ENCODE results near the gene REEP6.
"Not testable (repeated sequence)": the region's sequence is repeated elsewhere in the genome, so short reads cannot be mapped to it uniquely, and the experiment has no call there.

REEP6 gene

DNA sequence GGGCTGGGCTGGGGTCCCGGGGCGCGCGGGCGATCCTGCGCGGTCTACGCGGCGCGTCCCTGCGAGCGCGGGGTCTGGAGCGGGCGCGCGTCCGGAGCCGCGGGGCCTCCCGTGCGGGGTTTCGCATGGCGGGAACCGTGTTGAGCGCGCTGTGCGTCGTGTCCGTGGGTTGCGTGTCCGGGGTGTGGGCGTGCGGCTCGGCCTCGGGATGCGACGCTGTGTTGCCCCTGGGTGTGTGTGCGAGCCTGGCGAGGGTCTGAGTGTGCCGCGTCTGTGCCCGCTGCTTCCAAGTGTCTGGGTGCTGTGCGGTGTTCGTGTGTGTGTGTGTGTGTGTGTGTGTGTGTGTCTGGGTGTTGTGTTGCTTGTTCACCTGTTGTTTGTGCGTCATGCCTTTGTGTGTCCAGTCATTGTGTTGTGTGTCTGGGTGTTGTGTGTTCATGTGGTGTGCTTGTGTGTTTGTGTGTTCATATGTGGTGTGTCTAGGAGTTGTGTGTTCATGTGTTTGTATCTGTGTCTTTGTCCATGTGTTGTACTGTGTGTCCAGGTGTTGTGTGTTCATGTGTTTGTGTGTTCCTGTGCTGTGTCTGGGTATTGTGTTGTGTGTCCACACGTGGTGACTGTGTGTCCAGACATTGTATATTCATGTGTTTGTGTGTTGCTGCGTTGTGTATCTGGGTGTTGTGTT, 33.4 kb downstream of the REEP6 start:
- DNase-seq (ENCODE audit: low spot score) = no peak

DNA sequence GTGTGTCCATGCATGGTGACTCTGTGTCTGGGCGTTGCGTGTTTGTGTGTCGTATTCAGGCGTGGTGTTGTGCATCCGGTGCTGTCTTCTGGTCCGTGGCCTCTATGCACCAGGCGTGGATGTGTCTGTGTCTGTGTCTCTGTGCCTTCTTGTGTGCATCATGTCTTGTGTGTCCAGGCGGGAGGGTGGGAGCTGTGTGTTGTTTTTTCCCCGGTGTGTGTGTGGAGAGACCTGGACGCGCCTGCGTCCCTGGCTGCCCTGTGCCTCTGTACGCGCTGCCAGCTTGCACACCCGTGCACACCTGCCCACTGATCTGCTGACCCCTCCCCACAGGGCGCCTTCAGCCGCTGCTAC, 34.0 kb downstream of the REEP6 start:
- DNase-seq (ENCODE audit: low spot score) = no peak

DNA sequence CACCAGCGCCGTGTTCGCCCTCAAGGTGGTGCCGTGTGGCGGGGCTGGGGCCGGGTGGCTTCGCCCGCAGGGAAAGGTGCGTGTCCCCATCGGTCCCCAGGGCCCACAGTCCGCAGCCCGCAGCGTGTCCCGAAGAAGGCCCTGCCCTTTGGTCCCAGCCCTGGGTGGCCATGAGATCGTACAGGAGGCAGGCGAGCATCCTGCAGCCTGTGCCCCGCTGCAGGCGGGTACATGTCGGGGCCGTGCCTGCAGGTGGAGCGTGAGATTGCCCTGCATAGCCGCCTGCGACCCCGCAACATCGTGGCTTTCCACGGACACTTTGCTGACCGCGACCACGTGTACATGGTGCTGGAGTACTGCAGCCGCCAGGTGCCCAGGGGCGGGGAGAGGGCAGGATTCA, 34.4 kb downstream of the REEP6 start:
- DNase-seq (ENCODE audit: low spot score) = no peak

DNA sequence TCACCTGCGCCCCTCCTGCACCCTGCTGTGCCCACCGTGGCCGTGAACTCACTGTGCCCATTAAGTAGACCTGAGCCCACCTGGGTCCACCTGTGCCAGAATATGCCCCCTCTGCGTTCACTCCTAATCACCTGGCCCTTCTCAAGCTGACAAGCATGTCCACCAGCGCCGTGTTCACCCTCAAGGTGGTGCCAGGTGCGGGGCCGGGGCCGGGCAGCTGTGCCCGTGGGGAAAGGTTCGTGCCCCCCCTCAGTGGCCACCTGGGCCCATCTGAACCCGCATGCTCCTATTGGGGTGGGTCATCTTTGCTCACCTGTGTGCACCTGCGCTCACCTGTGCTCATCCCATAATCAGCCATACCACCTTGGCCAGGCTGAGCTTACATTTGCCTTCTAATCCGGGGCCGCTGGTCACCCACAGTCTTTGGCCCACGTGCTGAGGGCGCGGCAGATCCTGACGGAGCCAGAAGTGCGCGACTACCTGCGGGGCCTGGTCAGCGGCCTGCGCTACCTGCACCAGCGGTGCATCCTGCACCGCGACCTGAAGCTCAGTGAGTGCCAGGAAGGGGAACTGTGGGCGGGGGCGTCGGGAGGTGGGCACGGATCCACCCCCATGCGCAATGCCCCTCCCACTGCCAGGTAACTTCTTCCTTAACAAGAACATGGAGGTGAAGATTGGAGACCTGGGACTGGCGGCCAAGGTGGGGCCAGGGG, 35.2 kb downstream of the REEP6 start:
- no peak for DNase-seq (ENCODE audit: low spot score)

DNA sequence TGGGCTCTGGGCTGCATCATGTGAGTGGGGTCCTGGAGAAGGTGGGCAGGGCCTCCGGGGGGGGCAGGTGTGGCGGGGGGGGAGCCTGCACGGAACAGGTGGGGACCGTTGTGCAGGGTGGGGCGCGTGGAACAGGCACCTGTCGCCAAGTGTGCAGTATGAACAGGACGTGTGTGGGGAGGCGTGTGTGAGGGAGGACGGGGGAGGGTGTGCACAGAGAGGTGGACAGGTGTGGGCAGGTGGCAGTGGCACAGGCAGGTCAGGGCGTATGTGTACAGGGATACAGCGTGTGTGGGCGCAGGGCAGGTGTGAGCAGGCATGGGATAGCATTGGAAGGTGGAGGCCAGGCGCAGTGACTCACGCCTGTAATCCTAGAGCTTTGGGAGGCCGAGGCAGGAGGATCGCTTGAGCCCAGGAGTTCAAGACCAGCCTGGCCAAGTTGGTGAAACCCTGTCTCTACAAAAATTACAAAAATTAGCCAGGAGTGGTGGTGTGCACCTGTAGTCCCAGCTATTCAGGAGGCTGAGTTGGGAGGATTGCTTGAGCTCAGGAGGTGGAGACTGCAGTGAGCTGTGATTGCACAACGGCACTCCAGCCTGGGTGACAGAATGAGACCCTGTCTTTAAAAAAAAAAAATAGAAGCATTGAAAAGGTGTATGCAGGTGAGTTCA, 36.1 kb downstream of the REEP6 start:
- no peak for DNase-seq (ENCODE audit: low spot score)

DNA sequence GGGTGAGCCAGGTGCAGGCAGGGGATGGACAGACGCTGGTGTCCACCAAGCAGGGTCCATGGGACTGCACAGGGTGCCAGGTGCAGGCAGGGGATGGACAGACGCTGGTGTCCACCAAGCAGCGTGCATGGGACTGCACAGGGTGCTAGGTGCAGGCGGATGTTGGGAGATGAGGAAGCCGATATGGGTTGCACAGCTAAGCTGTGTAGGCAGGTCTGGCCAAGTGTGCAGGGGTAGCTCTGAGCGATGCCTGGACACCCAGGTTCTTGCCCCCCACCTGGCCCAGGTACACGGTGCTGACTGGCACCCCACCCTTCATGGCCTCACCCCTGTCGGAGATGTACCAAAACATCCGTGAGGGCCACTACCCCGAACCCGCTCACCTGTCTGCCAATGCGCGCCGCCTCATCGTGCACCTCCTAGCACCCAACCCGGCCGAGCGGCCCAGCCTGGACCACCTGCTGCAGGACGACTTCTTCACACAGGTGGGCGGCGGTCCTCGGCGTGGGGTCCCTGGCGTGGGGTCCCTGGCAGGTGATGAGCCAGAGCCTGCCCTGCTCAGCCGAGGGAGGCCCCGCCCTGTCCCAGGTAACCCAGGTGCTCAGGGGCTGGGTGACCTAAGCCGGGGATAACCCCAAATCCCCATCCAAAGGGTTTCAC, 36.8 kb downstream of the REEP6 start:
- no peak for DNase-seq (ENCODE audit: low spot score)

DNA sequence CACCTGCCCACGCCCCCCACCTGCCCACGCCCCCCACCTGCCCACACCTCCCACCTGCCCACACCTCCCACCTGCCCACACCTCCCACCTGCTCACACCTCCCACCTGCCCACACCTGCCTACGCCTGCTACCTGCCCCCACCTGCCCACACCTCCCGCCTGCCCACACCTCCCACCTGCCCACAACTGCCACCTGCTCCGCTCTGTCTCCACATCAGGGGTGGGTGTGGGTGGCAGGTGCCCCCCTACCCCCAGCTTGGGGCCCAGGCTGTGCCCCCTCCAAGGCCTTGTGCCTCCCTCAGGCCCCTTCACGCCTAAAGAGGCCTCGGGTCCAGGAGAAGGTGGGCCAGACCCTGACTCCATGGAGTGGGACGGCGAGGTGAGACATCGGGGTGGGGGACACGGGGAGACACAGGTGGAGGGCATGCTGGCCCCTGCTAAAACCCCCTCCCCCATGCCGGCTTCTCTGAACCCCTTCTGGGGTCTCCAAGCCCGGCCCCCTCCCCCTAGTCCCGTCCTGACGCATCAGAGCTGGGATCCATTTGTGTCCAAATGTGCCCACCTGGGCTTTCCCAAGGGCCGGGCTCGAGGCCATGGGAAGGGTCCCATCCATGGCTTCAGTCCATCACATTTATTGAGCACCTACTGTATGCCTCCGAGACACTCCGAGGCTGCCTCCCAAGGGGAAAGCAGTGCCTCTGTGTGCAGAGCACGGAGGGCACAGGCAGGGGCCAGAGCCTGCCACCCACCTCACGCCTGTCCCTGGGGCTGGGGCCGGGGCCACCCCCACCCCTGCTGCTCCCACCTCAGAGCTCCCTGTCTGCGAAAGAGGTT, 37.8 kb downstream of the REEP6 start:
- no peak for DNase-seq (ENCODE audit: low spot score)

DNA sequence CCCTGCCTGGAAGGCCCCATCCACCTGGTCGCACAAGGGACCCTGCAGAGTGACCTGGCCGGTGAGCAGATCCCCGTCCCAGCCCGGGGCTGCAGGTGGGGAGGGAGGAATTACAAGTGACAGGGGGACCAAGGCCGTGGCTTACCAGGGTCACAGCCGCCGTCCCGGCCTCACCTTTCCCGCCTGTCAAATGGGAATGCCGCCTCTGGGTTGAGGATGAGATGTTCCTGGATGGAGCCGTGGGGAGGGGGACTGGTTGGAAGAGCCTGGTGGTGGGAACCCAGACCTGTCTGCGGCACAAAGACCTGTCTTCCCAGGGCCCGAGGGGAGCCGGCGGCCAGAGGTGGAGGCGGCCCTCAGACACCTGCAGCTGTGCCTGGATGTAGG, 38.4 kb downstream of the REEP6 start:
- no peak for DNase-seq (ENCODE audit: low spot score)

DNA sequence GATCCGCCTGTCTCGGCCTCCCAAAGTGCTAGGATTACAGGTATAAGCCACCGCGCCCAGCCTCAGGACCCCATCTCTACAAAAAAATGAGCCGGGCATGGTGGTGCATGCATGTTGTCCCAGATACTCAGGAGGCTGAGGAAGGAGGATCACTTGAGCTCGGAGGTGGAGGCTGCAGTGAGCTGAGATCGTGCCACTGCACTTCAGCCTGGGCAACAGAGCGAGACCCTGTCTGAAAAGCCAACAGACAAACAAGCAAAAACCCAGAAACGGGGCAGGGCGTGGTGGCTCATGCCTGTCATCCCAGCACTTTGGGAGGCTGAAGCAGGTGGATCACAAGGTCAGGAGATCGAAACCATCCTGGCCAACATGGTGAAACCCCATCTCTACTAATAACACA, 39.9 kb downstream of the REEP6 start:
- DNase-seq (ENCODE audit: low spot score) = not testable (repeated sequence)

DNA sequence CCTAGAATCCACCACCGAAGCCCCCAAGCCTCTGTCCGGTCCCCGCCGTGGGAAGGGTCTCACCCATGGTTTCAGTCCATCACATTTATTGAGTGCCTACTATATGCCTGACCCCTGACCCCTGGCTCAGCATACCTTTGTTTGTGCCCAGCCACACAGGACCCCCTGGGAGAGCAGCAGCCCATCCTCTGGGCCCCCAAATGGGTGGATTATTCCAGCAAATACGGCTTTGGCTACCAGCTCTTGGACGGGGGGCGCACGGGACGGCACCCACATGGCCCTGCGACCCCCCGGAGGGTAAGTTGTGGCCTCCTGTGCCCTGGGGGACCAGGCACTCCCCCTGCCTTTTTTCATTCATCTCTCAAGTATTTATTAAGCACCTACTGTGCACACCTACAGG, 40.6 kb downstream of the REEP6 start:
- DNase-seq (ENCODE audit: low spot score) = no peak

DNA sequence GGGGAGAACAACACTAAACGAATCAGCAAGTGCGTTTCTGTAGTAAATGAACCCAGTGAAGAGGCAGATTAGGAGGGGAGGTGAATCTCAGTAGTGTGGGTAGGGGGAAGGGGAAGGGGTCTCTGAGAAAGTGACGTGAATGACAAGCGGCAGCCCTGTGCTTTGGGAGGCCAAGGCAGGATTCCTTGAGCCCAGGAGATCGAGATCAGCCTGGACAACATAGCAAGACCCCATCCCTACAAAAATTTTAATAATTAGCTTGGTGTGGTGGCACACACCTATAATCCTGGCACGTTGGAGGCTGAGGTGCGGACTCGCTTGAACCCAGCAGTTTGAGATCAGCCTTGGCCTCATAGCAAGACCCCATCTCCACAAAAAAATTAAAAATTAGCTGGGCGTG, 41.0 kb downstream of the REEP6 start:
- no peak for DNase-seq (ENCODE audit: low spot score)

DNA sequence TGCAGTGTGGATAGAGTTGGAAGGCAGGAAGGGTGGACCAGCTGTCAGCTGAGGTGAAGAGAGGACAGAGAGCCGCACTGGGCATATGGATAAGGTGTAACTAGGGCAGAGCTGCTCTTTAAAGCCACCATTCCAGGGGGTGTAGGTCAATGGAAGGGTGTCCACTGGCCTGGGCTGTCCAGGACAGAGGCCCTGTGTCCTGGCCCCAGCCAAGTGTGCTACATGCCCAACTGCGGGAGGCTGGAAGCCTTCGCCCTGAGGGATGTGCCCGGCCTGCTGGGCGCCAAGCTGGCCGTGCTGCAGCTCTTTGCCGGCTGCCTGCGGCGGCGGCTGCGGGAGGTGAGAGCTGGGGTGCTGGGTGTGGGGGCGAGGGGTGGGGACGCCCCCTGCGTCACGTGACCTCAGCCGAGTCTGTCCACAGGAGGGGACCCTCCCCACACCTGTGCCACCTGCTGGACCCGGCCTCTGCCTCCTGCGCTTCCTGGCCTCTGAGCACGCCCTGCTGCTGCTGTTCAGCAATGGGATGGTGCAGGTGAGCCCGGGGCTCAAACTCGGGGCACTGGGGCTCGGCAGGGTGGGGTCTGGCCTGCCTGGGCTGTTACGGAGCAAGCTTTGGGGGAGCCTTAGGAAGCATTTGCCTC, 42.6 kb downstream of the REEP6 start:
- DNase-seq (ENCODE audit: low spot score) = no peak

DNA sequence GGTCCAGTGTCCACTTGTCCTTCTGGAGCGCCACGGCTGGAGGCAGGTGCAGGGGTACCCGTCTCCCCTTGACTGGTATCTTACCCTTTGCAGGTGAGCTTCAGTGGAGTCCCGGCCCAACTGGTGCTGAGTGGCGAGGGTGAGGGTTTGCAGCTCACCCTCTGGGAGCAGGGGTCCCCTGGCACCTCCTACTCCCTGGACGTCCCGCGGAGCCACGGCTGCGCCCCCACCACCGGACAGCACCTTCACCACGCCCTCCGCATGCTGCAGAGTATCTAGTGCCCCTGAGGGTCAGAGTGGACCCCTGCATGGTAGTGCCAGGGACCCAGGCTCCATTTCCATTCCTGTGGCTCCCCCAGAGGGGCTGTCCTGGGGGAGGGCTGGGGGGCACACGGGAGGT, 44.0 kb downstream of the REEP6 start:
- no peak for DNase-seq (ENCODE audit: low spot score)

DNA sequence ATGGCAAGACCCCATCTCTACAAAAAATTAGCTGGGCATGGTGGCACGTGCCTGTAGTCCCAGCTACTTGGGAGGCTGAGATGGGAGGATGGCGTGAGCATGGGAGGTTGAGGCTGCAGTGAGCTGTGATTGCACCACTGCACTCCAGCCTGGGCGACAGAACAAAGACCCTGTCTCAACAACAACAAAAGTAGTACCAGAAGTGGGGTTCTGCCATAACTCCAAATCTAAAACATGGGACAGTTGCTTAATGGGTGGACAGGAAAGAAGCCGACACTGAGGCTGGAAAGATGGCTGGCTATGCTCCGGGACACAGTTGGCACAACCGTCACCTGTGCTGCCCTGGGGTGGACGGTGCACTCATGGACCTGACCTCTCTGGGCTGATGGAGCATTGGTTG, 44.7 kb downstream of the REEP6 start:
- not testable (repeated sequence) for DNase-seq (ENCODE audit: low spot score)

DNA sequence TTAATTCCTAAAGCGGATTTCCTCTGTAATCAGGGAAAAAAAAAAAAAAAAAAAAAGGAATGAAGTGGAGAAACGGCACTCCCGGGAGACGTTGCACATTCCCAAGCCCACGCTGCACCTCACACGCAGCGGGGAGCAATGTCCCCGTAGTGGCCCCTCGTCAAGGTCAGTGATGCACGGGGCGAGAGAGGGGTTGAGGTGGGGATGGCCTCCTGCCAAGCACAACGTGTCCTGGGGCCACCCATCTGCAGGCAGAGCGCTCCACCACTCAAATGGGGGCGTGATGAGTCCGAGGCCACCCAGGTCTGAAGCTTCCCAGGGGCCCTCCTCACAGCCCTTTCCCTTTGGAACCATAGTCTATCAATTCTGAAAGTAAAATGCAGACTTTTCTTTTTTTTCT, 48.0 kb downstream of the REEP6 start:
- no peak for DNase-seq (ENCODE audit: low spot score)

DNA sequence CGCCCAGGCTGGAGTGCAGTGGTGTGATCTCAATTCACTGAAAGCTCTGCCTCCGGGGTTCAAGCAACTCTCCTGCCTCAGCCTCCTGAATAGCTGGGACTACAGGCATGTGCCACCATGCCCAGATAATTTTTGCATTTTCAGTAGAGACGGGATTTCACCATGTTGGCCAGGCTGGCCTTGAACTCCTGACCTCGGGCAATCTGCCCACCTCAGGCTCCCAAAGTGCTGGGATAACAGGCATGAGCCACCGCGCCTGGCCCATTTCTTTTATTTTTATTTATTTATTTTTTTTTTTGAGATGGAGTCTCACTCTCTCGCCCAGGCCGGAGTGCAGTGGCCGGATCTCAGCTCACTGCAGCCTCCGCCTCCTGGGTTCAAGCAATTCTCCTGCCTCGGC, 48.8 kb downstream of the REEP6 start:
- DNase-seq (ENCODE audit: low spot score) = not testable (repeated sequence)

DNA sequence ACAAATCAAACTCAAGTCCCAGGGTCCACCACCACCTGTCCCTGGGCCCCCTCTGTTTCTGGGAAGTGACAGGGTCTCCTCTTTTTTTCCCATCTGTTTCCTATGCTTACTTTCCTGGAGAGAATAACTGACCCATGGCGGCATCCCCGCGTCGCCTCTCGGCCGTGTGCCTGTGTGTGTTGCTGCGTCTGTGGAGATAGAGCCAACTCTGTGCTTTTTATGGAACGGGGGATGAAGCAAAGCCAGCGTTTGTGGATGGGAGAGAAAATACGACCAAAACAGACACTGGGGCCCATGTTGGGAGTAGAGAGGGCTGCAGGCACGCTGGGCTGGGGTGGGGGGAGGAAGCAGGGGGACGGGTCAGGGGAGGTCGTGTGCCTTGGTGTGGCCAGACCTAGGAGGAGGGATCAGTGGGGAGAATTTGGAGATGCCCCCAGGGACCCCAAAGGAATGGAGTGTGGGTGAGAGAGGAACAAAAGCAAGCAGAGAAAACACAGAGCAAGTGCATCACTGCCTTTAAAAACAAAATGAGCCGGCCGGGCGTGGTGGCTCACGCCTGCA, 49.5 kb downstream of the REEP6 start:
- DNase-seq (ENCODE audit: low spot score) = no peak
